Prostate gland (tissue), 2 donors: ENCODE results near the gene MAML2.

Experiments used
- CTCF ChIP-seq, 4 experiments: fragments of 200-600 bp in 2 of 4; fragments of 450-650 bp in 2 of 4; sonication (generic) in 2 of 4; IDR thresholded peaks; 1 replicate in 3 of 4; 2 replicates in 1 of 4; pipeline ENCODE4 v1.5.1; 2016 to 2019; ENCODE audit warnings: antibody characterized with exemption in 4 of 4, mild to moderate bottlenecking in 2 of 4, moderate library complexity in 2 of 4
- POLR2A ChIP-seq: fragments of 450-650 bp; IDR thresholded peaks from one replicate; pipeline ENCODE4 v1.6.1; 2016; ENCODE audit warnings: antibody characterized with exemption, mild to moderate bottlenecking

GRCh38 chr11:95976550-95976949, 366.4 kb downstream of the MAML2 start:
- TF ChIP-seq POLR2A (no peak), CTCF (IDR thresholded peaks at IDR 0.05) (no peak)
